Colon (tissue), 2 donors: ENCODE results near the gene MRPL16.
"Not testable (repeated sequence)": the region's sequence is repeated elsewhere in the genome, so short reads cannot be mapped to it uniquely, and the experiment has no call there.

Experiments
- FAIRE-seq: peaks from 2 replicates; lab custom pipeline; 2012; peaks lifted over from hg19 to GRCh38; lab: Jason Lieb, UNC
- donor health status: control.
- donor health status: control.

MRPL16 gene

DNA sequence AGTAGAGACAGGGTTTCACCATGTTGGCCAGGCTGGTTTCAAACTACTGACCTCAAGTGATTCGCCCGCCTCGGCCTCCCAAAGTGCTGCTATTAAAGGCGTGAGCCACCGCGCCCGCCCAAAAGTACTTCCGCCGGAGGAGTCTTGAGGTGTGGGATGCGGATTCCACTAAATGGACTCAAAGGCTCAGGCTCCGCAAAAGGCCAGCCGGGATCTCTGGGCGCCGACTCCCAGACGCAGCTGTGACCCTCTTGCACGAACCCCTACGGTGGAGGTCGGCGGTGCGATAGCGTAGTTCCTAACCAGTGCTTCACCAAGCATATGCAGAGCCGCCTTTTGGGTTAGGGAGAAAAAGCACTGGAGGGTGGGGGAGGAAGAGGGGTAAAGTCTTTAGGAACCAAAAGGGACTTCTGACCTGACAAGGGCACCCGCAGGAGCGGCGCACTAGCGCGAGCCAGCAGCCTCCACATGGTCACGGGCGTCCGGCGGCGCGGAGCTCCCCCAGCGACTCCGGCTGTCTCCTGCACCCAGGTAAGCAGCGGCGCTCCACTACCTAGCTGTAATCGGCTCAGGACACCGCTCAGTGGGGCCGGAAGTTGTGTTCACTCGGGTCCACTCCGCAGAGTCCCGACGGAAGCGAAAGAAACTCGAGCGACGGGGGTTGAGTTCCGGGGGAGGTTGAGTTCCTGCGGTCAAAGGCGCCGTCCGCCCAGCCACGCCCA, at the start of gene MRPL16:
MRPL16 (minus strand) TSS at position 590 of the 722 bp plus-strand sequence; CDS start at position 470, 120 bp downstream.
- no peak for FAIRE-seq

DNA sequence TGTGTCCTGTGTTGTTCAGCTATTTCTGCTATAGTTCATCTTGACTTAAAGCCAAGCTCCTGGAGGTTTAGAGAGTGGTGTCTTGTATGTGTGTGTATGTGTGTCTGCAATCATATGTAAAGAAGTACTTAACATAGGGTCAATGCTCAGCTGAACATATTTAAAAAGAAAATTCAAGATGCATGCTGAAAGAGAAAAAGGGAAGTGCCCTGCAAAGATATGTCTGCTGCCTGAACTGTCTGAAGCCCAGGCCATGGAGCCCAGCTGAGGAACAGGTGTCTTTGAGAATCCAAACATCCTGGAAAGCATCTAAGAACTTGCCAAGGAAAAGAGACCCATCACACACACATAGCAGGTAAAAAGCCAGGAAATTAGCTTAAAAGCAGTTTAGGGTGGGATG, 49.1 kb upstream of the MRPL16 start:
- no peak for FAIRE-seq

DNA sequence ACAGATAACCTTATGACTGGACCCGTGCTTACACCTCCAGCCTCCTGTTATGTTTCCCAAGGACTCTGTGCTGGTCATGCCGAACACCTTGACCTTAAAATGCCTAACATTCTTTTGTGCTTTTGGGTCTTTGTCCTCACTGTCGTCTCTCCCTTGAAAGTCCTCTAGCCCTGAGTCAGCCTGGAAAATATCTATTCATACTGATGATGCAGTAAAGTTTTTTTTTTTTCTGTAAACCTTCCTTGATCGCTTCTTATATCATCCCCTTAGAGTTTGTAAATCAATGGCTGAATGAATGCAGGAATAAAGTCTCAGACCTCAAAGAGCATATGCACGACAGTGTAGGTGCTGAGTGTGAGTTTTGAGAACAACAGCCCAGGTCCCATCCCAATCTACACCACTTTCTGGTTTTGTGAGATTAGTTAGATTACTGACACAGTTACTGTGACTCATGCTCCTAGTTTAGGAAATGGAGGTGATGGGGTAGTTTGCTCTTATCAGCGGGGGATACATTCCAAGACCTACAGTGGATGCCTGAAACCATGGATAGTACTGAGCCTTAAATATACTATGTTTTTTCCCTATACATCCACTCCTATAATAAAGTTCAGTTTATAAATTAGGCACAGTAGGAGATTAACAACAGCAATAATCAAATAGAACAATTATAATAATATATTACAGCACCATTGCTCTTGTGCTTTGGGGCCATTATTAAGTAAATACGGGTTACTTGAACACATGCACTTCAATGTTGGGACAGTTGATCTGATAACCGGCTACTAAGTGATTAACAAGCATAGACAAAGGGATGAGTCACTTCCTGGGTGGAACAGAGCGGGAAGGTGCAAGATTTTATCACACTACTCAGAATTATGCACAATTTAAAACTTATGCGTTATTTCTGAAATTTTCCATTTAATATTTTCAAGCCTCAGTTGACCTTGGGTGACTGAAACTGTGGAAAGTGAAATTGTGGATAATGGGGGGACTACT, 47.2 kb upstream of the MRPL16 start:
- no peak for FAIRE-seq

DNA sequence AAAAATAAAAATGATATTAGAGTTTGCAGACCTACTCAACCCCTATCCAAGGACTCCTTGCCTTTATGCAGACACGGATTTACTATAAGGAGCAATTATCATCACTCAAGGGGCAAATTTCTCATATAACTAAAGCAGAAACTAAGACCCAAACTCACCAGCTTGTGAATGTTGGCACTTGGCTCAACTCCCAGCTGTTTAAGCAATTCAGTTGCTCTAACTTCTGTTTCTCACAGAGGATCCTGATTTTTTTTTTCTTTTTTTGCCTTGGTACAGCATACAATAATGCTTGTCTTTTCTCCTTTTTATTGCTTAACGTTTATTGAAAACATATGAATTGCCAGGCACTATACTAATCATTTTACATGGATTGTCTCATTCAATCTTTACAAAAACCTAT, 44.3 kb upstream of the MRPL16 start:
- no peak for FAIRE-seq

DNA sequence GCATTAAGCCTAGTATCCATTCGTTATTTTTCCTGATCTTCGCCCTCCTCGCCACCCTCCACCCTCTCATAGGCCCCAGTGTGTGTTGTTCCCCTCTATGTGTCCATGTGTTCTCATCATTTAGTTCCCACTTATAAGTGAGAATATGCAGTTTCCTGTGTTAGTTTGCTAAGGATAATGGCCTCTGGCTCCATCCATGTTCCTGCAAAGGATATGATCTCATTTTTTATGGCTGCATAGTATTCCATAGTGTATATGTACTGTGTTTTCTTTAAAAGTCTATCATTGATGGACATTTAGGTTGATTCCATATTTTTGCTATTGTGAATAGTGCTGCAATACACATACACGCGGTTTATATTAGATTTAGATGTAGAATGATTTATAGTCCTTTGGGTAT, 40.8 kb upstream of the MRPL16 start:
- FAIRE-seq, result not testable (repeated sequence)

DNA sequence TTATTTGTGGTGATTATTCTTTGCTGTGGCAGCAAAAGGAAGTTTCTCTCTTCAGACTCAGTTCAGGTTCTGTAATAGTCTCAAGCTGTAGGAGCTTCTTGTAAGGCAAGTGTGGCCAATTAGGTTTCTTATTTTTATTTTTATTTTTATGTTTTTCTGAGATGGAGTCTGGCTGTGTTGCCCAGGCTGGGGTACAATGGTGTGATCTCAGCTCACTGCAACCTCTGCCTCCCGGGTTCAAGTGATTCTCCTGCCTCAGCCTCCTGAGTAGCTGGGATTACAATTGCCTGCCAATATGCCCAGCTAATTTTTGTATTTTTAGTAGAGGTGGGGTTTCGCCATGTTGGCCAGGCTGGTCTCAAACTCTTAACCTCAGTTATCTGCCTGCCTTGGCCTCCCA, 39.0 kb upstream of the MRPL16 start:
- not testable (repeated sequence) for FAIRE-seq

DNA sequence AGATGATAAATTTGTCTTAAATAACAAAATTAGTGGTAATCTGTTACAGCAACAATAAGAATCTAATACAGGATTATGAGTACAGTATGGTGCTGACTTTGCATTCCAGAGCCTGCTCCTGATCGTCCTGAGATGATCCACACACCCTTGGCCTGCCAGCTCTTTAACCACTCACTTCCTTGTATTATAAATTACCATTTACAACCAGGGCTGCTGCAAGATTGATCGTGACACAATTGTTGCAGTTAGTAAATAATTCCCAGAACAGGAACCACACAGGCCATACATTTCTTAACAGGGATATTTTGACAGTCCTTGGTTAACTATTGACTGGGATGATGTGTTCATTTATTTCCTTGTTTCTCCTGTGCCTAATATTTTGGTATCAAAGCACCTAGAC, 38.6 kb upstream of the MRPL16 start:
- peak; percentile 45 for FAIRE-seq

DNA sequence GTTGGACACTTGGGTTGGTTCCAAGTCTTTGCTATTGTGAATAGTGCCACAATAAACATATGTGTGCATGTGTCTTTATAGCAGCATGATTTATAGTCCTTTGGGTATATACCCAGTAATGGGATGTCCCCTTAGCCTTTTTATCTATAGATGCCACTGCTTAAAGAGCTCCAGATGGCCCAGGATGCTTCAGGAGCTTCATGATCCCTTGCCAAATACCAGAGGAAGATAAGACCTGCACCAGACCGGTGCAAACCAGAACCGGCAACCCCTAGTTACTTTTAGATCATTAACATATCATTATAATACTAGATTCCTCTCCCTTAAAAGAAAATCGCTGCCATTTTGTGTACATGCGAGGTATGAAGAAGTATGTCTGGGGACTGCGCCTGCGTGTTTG, 37.9 kb upstream of the MRPL16 start:
- not testable (repeated sequence) for FAIRE-seq

DNA sequence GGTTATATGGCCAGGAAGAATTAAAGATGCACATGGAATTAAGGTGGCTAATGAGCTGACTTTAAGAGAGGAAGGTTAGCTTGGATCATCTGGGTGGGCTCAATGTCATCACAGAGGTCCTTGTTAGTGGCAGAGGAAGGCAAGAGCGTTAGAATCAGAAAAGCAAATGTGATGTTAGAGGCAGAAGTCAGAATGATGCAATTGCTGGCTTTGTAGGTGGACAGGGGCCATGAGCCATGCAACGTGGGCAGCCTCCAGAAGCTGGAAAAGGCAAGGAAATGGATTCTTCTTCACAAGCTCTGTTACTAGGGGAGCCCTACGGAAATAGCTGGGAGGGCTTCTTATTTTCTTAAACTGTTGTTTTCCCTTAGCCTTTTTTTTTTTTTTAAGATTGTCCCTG, 37.0 kb upstream of the MRPL16 start:
- no peak for FAIRE-seq

DNA sequence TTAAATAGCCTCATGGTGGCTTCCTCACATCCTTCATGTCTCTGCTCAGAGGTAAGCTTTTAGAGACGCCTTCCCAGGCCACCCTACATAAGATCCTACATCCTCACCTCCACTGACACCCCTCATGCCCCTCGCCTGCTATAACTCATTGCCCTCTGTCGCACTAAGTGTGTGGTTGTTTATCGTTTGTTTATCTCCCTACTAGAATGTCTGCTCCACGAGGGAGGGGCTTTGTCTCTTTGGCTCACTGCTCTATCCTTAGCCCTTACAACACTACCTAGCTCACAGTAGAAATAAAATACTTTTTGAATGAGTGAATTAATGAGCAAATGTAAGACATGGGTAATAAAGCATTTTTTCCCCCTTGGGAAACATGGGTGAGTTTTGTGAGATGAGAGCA, 36.0 kb upstream of the MRPL16 start:
- FAIRE-seq, result no peak

DNA sequence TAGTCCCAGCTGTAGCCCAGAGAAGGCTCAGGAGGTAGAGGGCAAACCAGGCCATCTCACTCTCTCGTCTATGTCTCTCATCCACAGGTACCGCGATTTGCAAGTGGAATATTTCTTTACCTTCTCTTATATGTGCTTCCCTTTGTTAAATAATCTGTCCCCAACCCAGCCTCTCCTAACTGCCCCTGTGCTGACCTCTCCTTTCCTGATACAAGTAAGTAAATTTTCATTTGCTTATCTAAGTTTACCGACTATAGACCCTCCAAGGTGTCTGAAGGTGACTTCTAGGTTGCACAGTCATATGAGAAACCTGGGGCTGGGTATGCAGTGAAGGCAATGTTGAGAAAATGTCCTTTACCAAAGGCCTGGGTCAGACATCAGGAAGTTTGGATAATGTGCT, 34.8 kb upstream of the MRPL16 start, which contains the start of gene CBLIF:
CBLIF (minus strand) TSS at position 101 of the 400 bp plus-strand sequence; CDS start at position 55, 46 bp downstream.
- FAIRE-seq, result no peak

DNA sequence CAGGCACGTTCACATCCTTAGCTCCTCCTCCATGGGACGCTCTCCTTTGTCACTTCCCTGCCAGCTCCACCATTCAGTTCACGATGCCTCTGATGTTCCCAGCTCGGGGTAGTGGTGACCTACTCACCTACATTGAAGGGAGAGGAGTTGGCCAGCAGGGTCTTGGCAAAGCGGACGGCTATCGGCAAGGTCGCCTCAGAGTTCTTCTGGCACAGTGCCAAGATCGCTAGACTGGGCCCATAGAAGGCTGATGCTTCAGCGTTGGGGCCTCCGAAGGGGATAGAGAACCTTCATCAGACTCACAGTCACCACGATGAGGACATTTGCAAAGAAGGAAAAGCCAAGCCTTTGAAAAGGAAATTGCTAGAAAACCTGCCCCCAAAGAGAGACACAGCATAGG, 31.7 kb upstream of the MRPL16 start:
- FAIRE-seq, result no peak

DNA sequence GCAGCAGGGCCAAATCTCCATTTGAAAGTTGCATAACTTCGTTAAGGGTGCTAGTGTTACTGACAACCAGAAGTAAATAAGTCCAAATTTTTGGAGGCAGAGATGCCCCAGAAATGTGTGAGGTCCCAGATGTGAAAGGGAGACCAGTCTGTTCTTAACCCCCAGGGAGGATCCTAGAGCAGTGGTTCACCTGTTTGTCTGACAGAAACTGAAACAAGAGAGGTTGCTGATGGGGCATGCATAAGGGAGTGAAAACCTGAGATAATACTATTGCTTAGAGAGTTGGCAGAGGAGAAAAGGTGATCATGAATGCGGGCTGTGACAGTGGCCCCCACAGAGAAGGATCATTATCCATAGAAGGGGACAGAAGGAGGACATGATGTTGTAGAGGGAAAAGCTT, 30.9 kb upstream of the MRPL16 start:
- no peak for FAIRE-seq

DNA sequence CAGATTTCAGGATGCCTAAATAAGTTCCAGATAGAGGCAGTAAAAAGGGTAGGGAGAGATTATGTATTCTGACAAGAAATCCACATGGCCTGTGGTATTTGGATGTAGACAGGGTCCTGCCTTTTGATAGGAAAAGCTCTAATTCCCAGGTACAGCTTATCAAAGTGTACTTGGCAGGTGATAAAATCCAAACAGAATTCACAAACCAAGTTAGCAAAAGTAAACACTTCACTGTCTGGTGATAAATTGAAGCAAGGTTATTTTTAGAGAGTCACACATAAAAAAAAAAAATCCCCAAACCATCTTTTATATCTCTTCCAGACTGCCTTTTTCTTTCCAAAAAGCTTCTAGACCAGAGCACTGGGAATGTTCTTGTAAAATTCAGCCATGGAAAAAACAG, 29.0 kb upstream of the MRPL16 start:
- no peak for FAIRE-seq

DNA sequence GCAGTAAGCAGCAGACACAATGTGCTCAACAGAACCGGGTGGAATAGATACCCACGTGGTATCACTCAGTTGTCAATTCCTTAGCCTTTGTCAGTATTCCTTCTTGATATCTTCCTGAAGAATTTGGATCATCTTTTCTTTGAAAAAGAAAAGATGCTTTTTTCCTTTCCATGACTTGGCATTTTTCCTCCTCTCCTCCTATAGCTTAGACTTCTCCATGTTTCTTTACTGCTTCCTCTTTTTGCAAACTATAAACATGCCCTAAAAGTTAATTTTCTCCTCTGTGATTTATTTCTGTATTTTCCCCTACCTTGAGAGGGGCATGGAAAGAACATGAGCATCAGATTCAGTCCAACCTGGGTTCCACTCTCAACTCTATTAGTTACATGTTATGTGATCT, 23.0 kb upstream of the MRPL16 start:
- no peak for FAIRE-seq

DNA sequence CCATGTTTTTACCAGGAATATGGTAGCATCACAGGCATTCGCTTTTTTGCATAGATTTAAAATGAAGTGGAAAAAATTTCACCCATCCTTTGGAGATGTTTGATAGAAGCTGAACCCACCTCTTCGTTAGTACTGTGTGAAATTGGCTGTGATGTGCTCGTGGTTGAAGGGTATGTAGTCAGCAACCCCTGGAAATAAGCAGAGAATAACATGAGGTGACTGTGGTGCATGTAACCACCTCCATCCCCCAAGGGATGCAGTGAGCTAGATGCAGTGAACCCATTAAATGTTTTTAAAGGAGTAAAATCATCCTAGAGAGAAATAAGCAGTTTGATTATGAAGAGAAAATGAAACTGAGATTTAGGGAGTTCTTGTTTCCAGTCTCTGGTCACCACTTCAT, 18.8 kb upstream of the MRPL16 start:
- no peak for FAIRE-seq

DNA sequence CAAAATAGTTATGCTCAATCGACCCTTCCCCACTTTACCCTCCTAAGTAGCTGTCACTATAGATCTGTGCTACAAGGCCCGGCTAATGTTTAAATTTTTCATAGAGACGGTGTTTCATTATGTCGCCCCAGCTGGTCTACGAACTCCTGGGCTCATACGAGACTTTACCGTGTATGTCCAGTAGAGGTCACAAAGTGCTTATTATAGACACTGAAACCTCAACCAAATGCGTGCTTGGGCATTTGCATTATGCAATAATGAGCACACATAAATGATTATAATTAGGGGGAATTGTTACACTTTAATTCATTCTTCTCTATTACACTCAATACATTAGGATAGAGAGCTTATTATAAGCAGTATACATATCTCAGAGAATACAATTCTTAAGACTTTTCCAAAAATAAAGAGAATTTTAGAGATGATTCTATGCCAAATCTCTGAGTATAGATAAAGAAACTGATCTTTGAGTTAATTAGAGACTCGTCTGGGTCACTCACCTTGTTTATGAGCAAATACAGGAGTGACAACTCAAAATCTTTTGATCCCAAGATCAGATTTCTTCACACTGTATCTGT, 12.5 kb upstream of the MRPL16 start:
- FAIRE-seq, result no peak

DNA sequence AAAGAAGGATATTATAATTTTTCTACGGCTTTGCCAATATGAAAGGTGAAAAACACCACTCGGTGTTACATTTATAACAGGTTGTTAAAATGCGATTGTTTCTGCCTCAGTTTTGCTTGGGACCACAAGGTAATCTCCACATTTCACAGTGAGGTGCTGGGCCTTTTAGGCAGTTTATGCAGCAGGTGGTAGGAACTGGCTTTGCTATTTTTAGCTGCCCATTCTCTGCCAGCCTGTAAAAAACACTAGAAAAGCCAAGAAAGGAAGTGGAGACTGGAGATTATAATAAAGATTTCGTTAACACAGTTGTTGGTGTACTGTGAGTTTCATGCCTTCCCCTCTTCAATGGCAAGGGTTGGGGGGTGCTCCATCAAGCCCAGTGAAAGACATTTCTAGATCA, 8.0 kb upstream of the MRPL16 start:
- no peak for FAIRE-seq

DNA sequence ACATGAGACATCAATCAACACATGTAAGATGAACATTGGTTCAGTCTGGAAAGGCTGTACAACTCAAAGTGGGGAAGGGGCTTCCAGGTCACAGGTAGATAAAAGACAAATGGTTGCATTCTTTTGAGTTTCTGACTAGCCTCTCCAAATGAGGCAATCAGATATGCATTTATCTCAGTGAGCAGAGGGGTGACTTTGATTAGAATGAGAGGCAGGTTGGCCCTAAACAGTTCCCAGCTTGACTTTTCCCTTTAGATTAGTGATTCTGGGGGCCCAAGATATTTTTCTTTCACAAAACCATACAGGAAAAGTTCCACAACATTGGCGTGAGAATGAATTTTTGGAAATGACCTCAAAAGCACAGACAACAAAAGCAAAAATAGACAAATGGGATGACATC, 5.9 kb upstream of the MRPL16 start:
- not testable (repeated sequence) for FAIRE-seq

DNA sequence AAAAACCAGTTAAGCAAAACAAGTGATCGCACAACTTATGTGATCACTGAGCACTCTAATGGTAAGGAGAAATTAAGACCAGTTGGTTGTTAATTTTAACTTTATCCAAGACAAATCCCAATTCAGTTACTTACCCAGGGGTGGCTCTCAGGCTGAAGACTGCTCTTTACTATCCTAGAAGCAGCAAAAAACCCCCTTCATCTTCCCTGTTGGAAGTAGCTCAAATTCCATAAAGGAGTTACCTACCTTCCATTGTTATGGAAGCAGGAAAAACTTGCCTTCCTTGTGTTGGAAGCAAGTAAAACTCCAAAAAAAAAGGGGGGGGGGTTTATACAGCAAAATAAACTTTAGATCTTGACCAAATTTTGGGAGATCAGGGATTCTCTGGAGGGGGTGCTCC, 5.2 kb upstream of the MRPL16 start:
- FAIRE-seq, result no peak

DNA sequence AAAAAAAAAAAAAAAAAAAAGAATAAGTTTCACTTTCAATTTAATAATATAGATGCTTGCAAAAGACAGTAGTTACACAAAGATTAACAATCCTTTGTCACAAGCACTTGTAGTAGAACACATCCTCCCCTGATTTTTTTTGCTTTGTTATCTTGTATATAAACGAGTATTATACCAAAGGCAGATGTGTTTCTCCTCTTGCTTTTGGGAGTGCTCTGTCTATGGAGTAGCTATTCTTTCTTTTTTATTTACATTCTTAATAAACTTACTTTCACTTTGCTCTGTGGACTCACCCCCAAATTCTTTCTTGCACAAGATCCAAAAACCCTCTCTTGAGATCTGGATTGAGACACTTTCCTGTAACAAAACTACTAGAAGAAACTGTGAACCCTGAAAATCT, 3.4 kb upstream of the MRPL16 start:
- no peak for FAIRE-seq

DNA sequence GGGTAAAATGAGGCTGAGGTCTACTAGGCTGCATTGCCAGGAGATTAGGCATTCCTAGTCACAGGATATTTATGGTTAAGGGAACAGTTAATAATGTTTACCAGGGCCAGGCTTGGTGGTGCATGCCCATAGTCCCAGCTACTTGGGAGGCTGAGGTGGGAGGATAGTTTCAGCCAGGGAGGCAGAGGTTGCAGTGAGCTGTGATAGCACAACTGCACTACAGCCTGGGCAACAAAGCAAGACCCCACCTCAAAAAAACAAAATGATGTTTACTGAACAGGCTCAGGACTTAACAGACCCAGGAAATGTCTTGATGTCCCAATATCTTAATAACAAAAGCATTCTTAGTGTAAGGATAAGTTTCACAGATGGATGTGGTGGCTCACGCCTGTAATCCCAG, 2.8 kb upstream of the MRPL16 start:
- FAIRE-seq, result no peak

DNA sequence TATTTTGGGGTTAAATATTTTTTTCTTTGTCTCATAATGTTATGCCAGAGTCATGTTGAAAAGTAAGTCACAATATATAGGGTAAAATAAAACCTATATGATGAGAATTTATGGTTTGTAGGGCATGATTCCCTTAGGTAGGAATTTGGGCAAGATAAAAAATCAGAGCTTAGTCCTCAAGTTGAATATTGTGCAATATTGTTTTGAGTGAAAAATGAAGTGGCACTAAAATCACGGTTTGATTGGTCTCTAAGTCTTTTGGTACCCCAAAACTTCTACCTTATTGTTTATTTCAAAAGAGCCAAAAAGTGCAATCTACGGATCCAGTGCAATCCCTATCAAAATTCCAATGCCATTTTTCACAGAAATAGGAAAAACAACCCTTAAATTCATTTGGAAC, 1.6 kb upstream of the MRPL16 start:
- no peak for FAIRE-seq
